Fibroblast of skin of scalp (primary cell): ENCODE data around the gene SH3RF1.
A peak's percentile ranks its signal among the peaks of the same experiment; 100 is the strongest.

ENCODE experiments used
- DNase-seq: peaks from one replicate; pipeline ENCODE4 v3.0.0-alpha.2; 2013

The SH3RF1 gene

GRCh38 chr4:169275180-169275579 lies 4.4 kb upstream of the SH3RF1 start:
- DNase-seq = no peak

DNA sequence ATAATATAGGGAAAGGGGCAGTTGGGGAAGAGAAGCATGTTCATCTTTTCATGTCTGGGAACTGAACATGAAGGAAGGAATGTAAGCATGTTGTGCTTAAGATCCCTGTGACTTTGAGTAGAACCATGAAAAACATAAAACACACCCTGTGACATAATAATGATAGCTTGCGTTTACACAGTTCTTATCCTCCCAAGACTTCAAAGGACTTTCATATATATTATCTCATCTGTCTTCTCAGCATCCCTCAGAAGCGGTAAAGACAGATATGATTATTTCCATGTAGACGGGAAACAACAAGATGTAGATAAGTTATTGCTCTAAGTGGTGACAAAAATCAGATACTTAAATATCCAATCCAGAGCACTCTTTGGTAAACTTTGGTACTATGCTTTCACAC lies 3.3 kb upstream of the SH3RF1 start:
- no peak for DNase-seq

DNA sequence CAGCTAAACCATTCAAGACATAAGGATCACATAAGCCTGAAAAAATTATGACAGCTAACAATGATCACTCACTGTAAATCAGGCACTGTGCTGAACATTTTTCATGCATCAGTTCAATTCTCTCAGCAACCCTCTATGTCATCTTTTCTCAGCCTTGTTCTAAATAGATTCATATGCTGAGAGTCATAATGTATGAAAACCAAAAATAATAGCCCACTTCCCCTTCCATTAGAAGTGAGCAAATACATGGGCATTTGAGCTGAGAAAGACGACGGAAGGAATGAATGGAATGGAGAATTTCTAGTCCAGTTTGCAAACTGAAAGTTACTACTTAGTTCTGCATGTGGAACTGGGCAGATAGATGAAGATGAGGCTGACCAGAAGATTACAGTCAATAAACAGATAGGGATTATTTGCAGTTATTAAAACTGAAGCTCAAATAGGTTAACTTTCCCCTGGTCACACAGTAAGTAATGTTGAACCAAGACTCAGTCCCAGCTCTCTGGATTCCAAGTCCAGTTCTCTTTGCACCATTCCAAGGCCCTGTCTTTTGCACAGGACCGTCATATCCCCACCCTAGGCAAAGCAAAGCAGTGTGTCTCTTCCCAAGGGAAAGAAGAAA lies 1.6 kb upstream of the SH3RF1 start:
- DNase-seq = peak; percentile 94

GRCh38 chr4:169271692-169272007 lies 894 bp upstream of the SH3RF1 start:
- DNase-seq = no peak

- peak; percentile 62 for DNase-seq
These were observed 593 bp downstream of the SH3RF1 start for GRCh38 chr4:169269916-169270809.

GRCh38 chr4:169268951-169269760 lies 1.6 kb downstream of the SH3RF1 start:
- DNase-seq = peak; percentile 87

- no peak for DNase-seq
These were observed 3.7 kb downstream of the SH3RF1 start for GRCh38 chr4:169267070-169267469.

DNA sequence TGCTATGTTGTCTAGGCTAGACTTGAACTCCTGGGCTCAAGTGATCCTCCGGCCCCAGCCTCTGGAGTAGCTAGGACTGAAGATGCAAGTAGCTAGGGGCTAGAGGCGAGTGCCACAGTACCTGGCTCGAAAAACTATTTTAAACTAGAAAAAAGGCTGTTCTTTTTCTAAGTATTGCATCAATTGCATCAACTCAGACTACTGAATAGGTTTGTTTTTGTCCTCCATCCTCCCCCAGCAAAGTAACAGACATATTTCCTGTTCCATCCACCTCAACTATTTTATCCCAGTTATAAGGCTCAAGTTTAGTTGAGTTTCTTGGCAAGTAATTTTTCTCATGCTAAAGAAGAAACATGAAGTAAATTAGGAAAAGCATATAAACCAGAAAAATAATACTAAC lies 4.1 kb downstream of the SH3RF1 start:
- no peak for DNase-seq

DNA sequence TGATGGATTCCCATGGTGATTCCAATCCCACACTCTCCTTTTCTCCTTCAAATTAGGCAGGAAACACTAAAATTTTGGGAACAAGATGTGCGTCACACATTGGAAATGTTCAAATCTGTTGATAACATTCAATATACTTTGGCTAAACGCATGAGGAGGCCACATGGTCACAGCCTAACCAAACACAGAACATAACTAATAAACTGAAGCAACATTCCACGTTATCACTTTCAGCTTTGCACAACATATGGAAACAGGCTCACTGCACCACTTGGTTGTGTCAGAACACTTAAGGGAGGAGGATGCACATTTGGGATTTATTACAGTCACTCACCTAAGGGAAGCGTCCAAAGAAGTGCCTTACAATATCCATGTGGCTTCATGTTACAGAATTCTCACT lies 4.7 kb downstream of the SH3RF1 start:
- no peak for DNase-seq

GRCh38 chr4:169263791-169264392 lies 6.9 kb downstream of the SH3RF1 start:
- no peak for DNase-seq

DNA sequence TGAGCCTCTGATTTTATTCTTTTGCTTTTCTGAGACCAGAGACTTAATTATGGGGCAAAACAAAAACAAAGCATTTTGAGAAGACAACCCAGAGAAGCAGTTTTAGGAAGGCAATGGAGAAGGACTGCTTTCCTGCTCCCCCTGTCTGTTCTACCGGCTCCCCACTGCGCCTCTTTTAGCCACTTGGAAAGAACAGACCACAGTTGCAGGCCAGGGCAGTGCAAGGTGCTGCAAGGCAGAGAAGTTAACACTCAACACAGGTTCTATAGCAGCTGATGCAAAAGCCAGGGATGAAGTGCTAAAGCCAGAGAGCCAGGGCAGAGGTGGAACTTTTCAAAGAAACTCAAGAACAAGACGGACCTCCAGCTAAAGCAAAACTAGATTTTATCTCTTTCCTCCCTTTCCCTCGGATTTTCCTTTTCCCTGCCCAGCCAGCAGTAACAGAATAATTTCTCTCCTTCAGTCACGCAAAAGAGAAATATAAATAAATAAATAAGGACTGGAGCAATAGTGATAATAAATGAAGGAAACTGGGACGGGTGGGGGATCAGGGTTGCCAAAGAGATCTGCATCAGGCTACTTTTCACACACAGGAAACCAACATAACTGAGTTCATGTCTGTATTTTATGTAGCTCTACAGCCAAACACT lies 10.4 kb downstream of the SH3RF1 start:
- DNase-seq = no peak

- no peak for DNase-seq
These were observed 11.5 kb downstream of the SH3RF1 start for GRCh38 chr4:169259271-169259670.

- no peak for DNase-seq
These were observed 12.6 kb downstream of the SH3RF1 start for GRCh38 chr4:169258141-169258540.

DNA sequence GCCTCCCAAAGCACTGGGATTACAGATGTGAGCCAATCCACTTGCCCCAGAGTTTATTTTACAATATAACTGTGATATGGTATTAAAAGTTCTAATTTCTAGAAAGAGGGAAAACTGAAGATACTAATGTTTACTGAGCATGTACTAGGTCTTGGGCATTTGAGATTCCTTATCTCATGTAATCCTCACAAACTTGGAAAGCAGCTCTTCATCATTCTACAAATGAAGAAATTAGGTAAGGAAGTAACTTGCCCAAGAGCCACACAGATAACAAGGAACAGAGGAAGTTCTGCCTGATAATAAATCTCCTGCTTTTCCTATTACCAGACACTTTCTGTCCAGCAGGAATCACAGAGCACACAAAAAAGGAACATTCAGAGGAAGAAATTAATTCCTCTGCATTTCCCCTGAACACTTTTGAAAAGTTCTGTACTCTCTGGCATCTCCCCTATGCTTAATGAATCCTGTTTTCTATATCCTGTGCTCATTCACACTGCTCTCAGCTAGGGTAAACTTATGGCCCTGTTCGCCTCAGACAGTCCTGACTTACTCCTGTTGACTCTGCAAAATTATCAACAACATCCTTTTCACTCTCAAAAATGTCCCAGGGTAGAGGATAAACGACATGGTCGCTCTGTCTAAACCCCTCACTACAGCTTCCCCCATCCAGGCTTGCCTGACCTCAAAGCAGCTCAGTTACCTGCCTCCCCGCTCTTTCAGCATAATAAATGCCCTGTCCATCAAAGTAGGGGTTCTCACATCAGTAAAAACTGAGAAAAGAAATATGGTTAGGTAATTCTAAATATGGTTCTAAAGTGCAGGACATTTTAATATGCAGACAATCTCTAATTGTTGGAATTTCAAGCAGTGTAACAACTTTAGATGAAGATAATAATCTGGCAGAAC lies 13.6 kb downstream of the SH3RF1 start:
- no peak for DNase-seq

GRCh38 chr4:169256101-169256612 lies 14.6 kb downstream of the SH3RF1 start:
- no peak for DNase-seq

- DNase-seq = peak; percentile 85
These were observed 16.2 kb downstream of the SH3RF1 start for GRCh38 chr4:169254546-169254983.

DNA sequence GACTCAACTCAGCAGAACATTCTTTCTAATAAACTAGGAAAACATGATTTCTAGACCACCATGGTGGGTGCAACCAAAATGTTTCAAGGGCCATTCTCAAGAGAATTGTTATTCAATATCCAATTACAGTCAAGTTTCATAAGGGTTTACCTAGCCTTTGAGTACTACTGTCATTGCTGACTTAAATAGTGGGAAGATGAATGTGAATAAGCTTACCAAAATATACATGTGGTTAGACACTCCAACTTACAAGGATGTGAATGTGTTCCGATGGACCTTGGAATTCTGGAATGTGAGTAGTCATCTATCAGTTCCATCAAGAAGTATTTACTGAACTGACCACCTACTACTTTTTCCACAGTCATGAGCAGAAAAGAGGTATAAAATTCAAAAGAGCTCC lies 16.9 kb downstream of the SH3RF1 start:
- DNase-seq = peak; percentile 94

DNA sequence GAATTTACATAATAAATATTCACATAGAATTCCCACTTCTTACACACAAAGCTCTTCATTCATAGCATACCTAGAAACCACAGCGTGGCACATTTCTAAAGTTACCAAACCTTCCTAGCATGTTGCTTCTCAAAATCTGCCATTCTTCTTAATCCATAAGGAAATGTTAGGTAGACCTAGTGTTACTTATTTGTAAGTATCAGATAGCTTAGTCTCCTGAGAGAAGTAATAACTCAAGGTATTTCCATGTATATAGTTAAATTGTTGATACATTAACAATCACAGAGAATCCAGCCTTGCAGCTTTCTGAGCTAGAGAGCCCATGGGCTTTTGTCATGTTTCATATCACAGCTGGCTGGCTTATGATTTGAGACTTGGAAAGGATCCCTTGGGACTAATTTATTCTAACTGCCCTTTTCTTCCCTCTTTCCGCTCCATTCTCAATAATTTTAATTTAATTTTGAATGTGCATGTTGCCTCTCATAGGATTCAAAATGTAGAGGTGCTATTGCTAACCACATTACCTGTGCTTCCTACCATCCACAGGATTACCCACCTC lies 17.6 kb downstream of the SH3RF1 start:
- DNase-seq = peak; percentile 56

DNA sequence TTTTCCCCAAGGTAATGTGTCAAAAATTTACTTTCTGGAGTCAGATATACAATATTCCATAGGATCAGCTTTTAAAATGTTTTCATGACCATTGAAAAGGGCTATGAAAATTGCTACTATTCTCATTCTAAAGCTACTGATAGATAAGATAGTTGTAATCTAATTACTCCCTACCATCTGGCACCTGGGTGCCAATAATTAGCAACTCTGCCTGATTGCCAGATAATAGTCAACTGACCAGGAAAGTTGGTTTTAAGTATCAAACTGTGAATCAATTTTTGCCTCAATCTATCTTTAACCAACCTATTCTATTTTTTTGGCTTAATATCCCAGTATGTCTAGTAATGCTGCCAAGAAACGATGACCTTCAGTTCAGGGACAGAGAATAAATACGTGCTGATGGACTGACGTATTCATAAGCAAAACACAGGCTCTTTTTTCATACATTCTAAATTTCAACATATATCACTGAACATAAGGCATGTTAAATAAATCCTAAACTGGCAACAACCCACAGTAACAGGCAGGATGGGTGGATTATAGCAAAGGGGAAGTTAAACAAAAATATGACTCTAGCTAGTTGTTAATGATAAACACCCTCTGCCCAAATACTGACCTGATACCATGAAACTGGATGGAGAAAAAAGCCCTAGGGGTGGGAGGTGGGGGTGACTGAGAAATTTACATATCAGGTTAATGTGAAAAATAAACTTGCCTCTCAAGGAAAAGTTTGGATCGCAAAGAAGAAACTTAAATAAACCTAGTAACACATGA lies 18.2 kb downstream of the SH3RF1 start:
- no peak for DNase-seq
